IMR-90 (cell line): ENCODE results near the gene GSK3B.

Experiments
- CEBPB ChIP-seq: IDR thresholded peaks from 2 replicates; pipeline ENCODE4 v1.6.1; 2012; ENCODE audit warnings: low read depth, low read length, improper control_type of control experiment
- CHD1 ChIP-seq: IDR thresholded peaks from 2 replicates; pipeline ENCODE4 v1.6.1; 2012; ENCODE audit warnings: low read depth, low read length, improper control_type of control experiment
- CTCF ChIP-seq: conservative IDR thresholded peaks from 2 replicates; pipeline ENCODE4 v1.5.1; 2012; ENCODE audit warnings: mild to moderate bottlenecking, low read depth, low read length, improper control_type of control experiment
- ELK1 ChIP-seq: fragments of 150-350 bp; IDR thresholded peaks from 2 replicates; pipeline ENCODE4 v1.6.1; 2016; ENCODE audit warnings: low read depth, mild to moderate bottlenecking, low read length, moderate library complexity, borderline replicate concordance
- POLR2A ChIP-seq: IDR thresholded peaks from 2 replicates; pipeline ENCODE4 v1.6.1; 2012; ENCODE audit warnings: mild to moderate bottlenecking, low read depth, low read length
- USF2 ChIP-seq: fragments of 150-350 bp; IDR thresholded peaks from 2 replicates; pipeline ENCODE4 v1.6.1; 2017; ENCODE audit warnings: mild to moderate bottlenecking, antibody characterized with exemption, low read length, low read depth

- TF ChIP-seq CTCF (no peak), CHD1 (no peak), POLR2A (no peak), CEBPB (no peak), ELK1 (no peak), USF2 (no peak)
Measured at GRCh38 chr3:119841808-119842471, 252.3 kb downstream of the GSK3B start.
